NCI-H1105 treated with DMSO at 0.1 percent for 48 hours (cell line): ENCODE results near the gene SCN10A.

Source experiments
- DNase-seq: peaks from one replicate; lab custom pipeline; 2025; lab: John Stamatoyannopoulos, UW

SCN10A gene

GRCh38 chr3:38773528-38773927 lies 42.5 kb downstream of the SCN10A start:
- no peak for DNase-seq

DNA sequence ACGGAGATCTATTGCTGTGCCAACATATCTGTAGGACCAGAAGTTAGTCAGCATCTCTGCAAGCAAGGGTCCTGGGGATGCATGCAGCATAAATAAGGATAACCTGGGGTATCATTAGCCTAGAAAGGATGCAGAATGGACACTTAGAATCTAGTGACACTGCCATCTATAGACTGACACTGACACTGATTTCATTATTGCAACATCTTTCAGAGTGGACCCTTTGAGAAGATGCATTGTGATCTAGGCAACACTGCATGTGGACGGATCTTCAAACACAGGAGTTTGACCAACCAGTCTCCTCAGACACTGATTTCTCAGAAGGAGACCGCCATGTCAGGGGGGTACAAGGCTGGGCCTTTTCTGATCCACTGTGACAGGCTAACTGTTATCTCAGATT lies 52.4 kb downstream of the SCN10A start:
- DNase-seq = no peak

- DNase-seq = no peak
Measured at GRCh38 chr3:38758557-38758956, 57.5 kb downstream of the SCN10A start.

DNA sequence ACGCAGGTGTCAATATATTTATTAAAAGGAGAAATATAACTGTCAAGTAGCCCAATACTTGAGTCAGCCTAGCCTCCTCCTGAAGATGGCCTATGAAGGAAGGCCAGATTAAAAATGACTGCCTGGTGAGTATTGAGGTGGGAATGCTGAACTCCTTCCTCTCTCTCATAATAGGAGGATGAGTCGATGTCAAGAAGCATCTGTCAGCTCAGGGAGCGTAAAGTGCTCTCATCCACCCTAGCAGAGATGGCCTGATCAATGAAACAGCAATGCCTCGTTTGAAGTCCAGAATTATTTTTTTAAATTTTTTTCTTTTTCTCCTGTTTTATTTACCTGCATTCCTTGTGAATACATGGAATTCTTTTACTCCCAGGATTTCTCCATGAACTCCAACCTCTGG lies 58.3 kb downstream of the SCN10A start:
- DNase-seq = no peak

DNA sequence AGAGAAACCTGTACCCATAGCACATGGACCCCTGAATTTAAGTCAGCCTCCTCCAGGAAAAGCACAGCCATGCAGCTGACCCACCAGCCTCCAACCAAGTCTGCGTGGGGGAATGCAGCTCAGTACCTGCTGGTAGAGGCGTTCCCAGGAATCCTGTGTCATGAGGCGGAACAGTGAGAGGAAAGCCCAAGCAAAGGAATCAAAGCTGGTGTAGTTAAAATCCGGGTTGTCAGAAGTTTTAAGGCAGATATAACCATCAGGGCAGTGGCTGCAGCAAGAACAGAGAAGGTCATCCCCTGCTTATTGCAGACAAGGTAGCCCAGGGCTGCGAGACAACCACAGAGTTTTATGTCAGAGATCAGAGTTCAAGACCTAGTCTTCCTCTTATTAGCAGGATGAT lies 59.1 kb downstream of the SCN10A start:
- no peak for DNase-seq

GRCh38 chr3:38755130-38755529 lies 60.9 kb downstream of the SCN10A start:
- no peak for DNase-seq

DNA sequence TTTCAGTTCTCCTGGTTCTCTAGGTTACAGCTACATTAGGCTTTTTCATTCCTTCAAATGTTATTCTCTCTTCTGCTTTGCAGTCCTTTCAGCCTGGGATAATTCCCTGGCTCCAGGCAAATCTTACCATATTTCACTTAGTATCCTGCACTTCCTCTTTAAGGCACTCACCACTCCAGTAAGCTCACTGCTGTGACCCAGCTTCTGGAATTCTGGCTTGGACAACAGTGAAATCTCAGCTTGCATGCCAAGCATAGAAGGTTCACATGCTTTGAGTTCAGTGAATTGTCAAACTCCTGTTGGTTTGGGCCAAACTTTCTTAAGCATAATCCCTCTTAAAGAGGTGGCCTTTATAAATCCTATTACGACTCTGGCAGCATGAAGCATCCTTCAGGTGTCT lies 69.4 kb downstream of the SCN10A start:
- no peak for DNase-seq

- no peak for DNase-seq
Measured at GRCh38 chr3:38743043-38743442, 73.0 kb downstream of the SCN10A start.

GRCh38 chr3:38742550-38742949 lies 73.5 kb downstream of the SCN10A start:
- no peak for DNase-seq

DNA sequence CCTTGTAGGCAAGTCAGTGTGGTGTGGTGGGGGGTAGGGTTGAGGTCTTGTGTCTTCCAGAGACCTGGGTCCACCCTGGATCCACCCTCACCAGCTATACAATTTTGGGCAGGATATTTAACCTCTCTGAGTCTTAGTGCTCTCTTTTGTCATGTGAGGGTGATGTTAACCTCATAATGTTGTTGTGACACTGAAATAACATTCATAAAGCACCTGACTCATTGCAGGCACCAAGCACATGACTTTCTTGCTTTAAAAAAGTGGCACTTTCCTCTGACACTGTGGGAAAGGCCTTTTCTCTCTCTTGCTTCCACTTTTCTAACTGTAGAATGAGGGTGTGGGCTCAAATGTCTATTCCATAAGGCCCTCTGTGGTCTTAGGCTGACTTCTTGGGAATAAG lies 75.5 kb downstream of the SCN10A start:
- DNase-seq = no peak

DNA sequence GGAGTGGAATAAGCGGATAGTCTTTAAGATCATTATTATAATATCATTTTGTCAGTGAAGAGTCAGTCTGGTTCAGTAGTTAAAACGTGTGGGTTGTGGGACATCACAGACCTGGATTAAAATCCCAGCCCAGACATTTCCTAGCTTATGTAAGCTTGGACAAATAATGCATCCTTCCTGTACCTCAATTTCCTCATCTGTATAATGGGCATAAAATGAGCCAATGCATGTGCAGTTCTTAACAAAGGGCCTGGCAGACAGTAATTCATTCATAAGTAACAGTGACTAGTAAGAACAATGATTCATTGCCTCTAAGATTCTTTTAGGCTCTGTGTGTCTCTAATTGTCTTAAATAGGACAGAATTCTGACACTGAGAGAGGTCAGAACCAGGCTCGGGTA lies 76.1 kb downstream of the SCN10A start:
- DNase-seq = no peak

DNA sequence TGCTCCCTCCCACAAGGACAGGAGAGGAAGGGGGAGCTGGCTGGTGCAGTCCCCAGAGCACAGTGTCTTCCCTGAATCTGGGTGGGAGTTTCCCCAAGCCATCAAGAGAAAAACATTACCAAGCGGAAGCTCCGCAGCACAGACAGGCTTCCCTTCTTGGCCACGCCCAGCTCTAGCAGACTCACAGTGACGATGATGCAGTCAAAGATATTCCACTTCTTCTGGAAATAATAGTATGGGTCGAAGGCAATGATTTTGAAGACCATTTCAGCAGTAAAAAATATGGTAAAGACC lies 76.7 kb downstream of the SCN10A start:
- DNase-seq = no peak

- peak; percentile 32 for DNase-seq
Measured at GRCh38 chr3:38738630-38739395, 77.2 kb downstream of the SCN10A start.

DNA sequence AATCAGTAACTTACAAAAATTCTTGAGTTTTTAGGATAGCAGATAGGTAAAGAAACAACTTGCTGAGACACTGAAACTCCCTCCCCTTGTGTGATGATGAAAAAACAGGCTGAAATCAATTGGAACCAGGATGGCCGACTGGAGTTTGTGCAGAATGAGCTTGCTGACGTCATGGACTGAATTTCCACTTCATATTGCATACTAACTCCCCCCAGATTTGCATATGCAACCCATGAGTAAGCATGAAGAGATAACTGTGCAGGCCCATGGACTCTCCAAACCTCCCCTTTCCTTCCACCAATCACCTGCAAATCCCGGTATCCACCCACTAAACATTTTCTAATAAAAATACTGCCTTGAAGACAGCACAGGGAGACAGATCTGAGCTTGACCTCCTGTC lies 84.5 kb downstream of the SCN10A start:
- no peak for DNase-seq

GRCh38 chr3:38730281-38730680 lies 85.7 kb downstream of the SCN10A start:
- no peak for DNase-seq

GRCh38 chr3:38728008-38728407 lies 88.0 kb downstream of the SCN10A start:
- DNase-seq = no peak

DNA sequence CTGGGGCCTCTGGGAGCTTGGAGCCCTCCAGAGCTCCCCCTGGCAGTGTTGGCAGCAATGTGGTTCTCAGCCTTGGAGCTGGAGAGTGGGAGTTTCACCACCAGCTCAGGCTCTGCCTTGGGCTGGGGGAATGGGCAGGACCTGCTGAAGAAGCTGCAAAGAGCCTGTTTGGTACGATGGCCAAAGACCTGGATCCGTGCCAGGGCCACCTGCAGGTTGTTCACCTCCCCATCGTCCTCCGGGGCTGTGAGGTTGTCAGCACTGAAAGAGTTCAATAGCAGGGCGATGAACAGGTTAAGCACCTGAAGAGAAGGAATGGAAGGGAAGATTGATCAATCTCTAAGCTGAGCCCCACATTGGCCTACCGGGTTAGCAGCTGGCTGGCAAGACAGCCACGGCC lies 89.3 kb downstream of the SCN10A start:
- no peak for DNase-seq

DNA sequence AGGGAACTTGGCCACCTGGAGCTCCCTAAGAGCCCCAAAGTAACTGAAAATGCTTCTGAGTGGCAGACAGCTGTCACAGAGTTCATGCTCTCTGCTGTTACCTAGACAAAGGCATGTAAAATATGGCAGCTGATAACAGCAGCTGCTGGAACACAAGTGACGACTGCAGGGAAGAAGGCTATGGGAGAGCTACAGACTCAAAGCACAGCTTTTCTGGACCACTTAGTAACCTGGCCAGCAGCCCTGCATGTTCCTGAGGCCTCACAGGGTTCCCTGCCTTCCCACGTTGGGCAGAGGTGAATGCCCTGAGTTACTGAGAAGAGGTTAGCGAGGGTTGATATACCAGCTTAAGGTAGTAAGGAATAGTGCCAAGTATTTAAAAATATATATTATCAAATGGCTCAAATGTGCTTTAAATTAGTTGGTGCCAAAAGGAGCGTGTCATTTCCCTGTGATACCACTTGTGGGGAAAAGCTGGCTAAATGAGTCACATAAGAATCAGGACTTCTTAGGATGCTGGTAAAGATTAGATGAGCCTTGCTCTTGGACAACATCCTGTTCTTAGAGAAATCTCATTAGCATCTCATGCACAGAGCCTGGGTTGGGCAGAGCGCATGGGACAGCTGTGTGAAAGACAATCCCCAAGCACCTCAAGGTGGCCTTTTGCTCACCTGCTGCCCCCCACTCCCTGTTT lies 90.1 kb downstream of the SCN10A start:
- no peak for DNase-seq

DNA sequence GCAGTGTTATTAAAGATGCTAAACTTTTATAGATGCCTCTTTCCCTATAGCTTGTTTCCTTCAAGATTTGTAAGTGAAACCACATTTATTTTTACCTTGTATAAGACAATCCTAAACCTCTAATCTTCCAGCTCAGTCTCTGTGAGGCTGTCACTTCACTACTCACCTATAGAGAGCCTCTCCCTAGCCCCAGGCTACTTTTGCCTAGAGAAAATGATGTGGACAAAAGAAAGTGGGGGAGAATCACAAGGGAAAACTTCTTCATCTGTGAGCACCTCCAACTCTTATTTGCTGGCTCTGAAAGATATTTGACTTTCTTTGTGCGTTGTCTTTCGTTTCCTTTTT lies 91.7 kb downstream of the SCN10A start:
- no peak for DNase-seq

- peak; percentile 9 for DNase-seq
Measured at GRCh38 chr3:38723569-38724391, 92.2 kb downstream of the SCN10A start.

GRCh38 chr3:38722781-38723568 lies 93.0 kb downstream of the SCN10A start:
- no peak for DNase-seq

- DNase-seq = no peak
Measured at GRCh38 chr3:38721207-38721772, 94.7 kb downstream of the SCN10A start.
